HEK293 (cell line): ENCODE measurements around the gene CNTN4.

ENCODE experiments used
- CTCF ChIA-PET: fragments of 350-600 bp; formaldehyde crosslinking; extraction: SDS; loops from one replicate; lab custom pipeline; 2021; ENCODE audit warnings: antibody characterized with exemption; lab: Yijun Ruan, JAX
- POLR2A ChIA-PET: fragments of 300-600 bp; formaldehyde crosslinking; extraction: SDS; loops from one replicate; lab custom pipeline; 2020; ENCODE audit warnings: antibody characterized with exemption, inconsistent platforms; lab: Yijun Ruan, JAX
- H3K27ac ChIP-seq: fragments of 200-500 bp; sonication (Bioruptor generic); 2 replicates; pipeline ENCODE4 v1.5.1; 2014; ENCODE audit warnings: low read depth, low read length, control low read depth, inconsistent platforms; ENCODE audit errors: extremely low read depth
- H3K36me3 ChIP-seq, 2 experiments: fragments of 200-500 bp in 1 of 2; sonication (Bioruptor generic) in 1 of 2; 1 replicate in 1 of 2; 2 replicates in 1 of 2; pipeline ENCODE4 v1.5.1; 2014 to 2017; ENCODE audit warnings: inconsistent platforms in 2 of 2, low read length in 2 of 2; ENCODE audit not compliant: control insufficient read depth in 2 of 2, insufficient read depth in 1 of 2
- H3K4me1 ChIP-seq: fragments of 200-500 bp; sonication (Bioruptor generic); 2 replicates; pipeline ENCODE4 v1.5.1; 2014; ENCODE audit warnings: mild to moderate bottlenecking, low read length, inconsistent platforms; ENCODE audit not compliant: control insufficient read depth, insufficient read depth
- H3K4me3 ChIP-seq: 2 replicates; pipeline ENCODE4 v1.5.1; 2011; ENCODE audit warnings: low read depth, mild to moderate bottlenecking, control low read depth, low read length, moderate library complexity
- H3K9me3 ChIP-seq: fragments of 200-500 bp; sonication (Bioruptor generic); 2 replicates; pipeline ENCODE4 v1.5.1; 2014; ENCODE audit warnings: low read depth, low read length, inconsistent platforms; ENCODE audit not compliant: control insufficient read depth, insufficient read depth
- BCL11B ChIP-seq: fragments of 450-650 bp; formaldehyde crosslinking; IDR thresholded peaks from 2 replicates; pipeline ENCODE4 v1.5.1; 2016; ENCODE audit warnings: low read depth, missing biosample characterization, missing genetic modification characterization
- FEZF1 ChIP-seq: fragments of 450-650 bp; formaldehyde crosslinking; IDR thresholded peaks from 2 replicates; pipeline ENCODE4 v1.5.1; 2016; ENCODE audit warnings: missing biosample characterization, missing genetic modification characterization
- SP2 ChIP-seq: fragments of 450-650 bp; formaldehyde crosslinking; IDR thresholded peaks from 2 replicates; pipeline ENCODE4 v1.5.1; 2016; ENCODE audit warnings: missing biosample characterization, missing genetic modification characterization
- YY2 ChIP-seq: fragments of 450-650 bp; formaldehyde crosslinking; IDR thresholded peaks from 2 replicates; pipeline ENCODE4 v1.5.1; 2016; ENCODE audit warnings: missing biosample characterization, missing genetic modification characterization
- ZBTB21 ChIP-seq: fragments of 450-650 bp; formaldehyde crosslinking; IDR thresholded peaks from 2 replicates; pipeline ENCODE4 v1.5.1; 2017; ENCODE audit warnings: missing biosample characterization, missing genetic modification characterization
- ZIC2 ChIP-seq: fragments of 450-650 bp; formaldehyde crosslinking; IDR thresholded peaks from 2 replicates; pipeline ENCODE4 v1.5.1; 2016; ENCODE audit warnings: missing biosample characterization, missing genetic modification characterization
- ZNF132 ChIP-seq: fragments of 450-650 bp; formaldehyde crosslinking; IDR thresholded peaks from 2 replicates; pipeline ENCODE4 v1.5.1; 2017; ENCODE audit warnings: missing biosample characterization, missing genetic modification characterization, borderline replicate concordance
- ZNF214 ChIP-seq: fragments of 450-650 bp; formaldehyde crosslinking; IDR thresholded peaks from 2 replicates; pipeline ENCODE4 v1.5.1; 2017; ENCODE audit warnings: missing biosample characterization, mild to moderate bottlenecking, missing genetic modification characterization, borderline replicate concordance
- ZNF404 ChIP-seq: fragments of 450-650 bp; formaldehyde crosslinking; IDR thresholded peaks from 2 replicates; pipeline ENCODE4 v1.5.1; 2017; ENCODE audit warnings: missing biosample characterization, missing genetic modification characterization
- ZNF555 ChIP-seq: fragments of 450-650 bp; formaldehyde crosslinking; conservative IDR thresholded peaks from 2 replicates; pipeline ENCODE4 v1.5.1; 2017; ENCODE audit warnings: missing biosample characterization, mild to moderate bottlenecking, missing genetic modification characterization, inconsistent platforms
- ZNF600 ChIP-seq: fragments of 450-650 bp; formaldehyde crosslinking; IDR thresholded peaks from 2 replicates; pipeline ENCODE4 v1.5.1; 2016; ENCODE audit warnings: missing biosample characterization, missing genetic modification characterization
- ZNF76 ChIP-seq: fragments of 450-650 bp; formaldehyde crosslinking; IDR thresholded peaks from 2 replicates; pipeline ENCODE4; 2016; ENCODE audit warnings: low read depth, missing biosample characterization, missing genetic modification characterization, borderline replicate concordance
- ZSCAN16 ChIP-seq: fragments of 450-650 bp; formaldehyde crosslinking; IDR thresholded peaks from 2 replicates; pipeline ENCODE4 v1.5.1; 2016; ENCODE audit warnings: missing biosample characterization, missing genetic modification characterization
- TF ChIP-seq, protein P1 (sequence below): fragments of 450-650 bp; formaldehyde crosslinking; IDR thresholded peaks from 2 replicates; pipeline ENCODE4 v1.5.1; 2016; ENCODE audit warnings: missing biosample characterization, missing genetic modification characterization, borderline replicate concordance
- TF ChIP-seq, protein P2 (sequence below): fragments of 450-650 bp; formaldehyde crosslinking; IDR thresholded peaks from 2 replicates; pipeline ENCODE4 v1.5.1; 2016; ENCODE audit warnings: missing biosample characterization, missing genetic modification characterization
- TF ChIP-seq, protein P3 (sequence below): fragments of 450-650 bp; IDR thresholded peaks from 2 replicates; pipeline ENCODE4 v1.5.1; 2018; ENCODE audit warnings: missing biosample characterization, missing genetic modification characterization
- TF ChIP-seq, protein P4 (sequence below): fragments of 450-650 bp; formaldehyde crosslinking; IDR thresholded peaks from 2 replicates; pipeline ENCODE4 v1.5.1; 2016; ENCODE audit warnings: missing biosample characterization, missing genetic modification characterization
- TF ChIP-seq, protein P5 (sequence below): fragments of 450-650 bp; formaldehyde crosslinking; IDR thresholded peaks from 2 replicates; pipeline ENCODE4 v1.5.1; 2017; ENCODE audit warnings: missing biosample characterization, missing genetic modification characterization

Gene CNTN4

DNA sequence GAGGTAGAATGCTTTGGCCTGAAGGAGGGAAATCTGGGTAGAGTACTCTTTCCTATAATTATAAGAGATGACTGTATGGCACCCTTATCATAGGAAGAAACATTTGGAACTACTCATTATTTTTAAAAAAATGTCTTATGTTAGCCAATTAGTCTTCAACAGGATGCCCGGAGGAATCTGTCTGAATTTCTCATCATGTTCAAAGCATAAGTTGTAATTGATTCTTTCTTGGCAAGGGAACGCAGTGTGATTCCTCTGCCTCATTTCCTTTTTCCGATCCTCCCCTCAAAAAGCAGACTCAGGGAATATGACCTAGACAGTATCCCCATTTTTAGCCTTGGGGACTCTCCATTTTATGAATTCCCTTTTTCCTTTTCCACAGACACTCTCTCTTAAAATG, 846.5 kb downstream of the CNTN4 start (continued):
- TF ChIP-seq, protein P1, sequence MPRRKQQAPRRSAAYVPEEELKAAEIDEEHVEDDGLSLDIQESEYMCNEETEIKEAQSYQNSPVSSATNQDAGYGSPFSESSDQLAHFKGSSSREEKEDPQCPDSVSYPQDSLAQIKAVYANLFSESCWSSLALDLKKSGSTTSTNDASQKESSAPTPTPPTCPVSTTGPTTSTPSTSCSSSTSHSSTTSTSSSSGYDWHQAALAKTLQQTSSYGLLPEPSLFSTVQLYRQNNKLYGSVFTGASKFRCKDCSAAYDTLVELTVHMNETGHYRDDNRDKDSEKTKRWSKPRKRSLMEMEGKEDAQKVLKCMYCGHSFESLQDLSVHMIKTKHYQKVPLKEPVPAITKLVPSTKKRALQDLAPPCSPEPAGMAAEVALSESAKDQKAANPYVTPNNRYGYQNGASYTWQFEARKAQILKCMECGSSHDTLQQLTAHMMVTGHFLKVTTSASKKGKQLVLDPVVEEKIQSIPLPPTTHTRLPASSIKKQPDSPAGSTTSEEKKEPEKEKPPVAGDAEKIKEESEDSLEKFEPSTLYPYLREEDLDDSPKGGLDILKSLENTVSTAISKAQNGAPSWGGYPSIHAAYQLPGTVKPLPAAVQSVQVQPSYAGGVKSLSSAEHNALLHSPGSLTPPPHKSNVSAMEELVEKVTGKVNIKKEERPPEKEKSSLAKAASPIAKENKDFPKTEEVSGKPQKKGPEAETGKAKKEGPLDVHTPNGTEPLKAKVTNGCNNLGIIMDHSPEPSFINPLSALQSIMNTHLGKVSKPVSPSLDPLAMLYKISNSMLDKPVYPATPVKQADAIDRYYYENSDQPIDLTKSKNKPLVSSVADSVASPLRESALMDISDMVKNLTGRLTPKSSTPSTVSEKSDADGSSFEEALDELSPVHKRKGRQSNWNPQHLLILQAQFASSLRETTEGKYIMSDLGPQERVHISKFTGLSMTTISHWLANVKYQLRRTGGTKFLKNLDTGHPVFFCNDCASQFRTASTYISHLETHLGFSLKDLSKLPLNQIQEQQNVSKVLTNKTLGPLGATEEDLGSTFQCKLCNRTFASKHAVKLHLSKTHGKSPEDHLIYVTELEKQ: no peak
- TF ChIP-seq ZNF214 (tag by site-specific recombination): no peak
- TF ChIP-seq BCL11B: no peak
- TF ChIP-seq ZNF600 (tag by site-specific recombination): no peak
- TF ChIP-seq, protein P2, sequence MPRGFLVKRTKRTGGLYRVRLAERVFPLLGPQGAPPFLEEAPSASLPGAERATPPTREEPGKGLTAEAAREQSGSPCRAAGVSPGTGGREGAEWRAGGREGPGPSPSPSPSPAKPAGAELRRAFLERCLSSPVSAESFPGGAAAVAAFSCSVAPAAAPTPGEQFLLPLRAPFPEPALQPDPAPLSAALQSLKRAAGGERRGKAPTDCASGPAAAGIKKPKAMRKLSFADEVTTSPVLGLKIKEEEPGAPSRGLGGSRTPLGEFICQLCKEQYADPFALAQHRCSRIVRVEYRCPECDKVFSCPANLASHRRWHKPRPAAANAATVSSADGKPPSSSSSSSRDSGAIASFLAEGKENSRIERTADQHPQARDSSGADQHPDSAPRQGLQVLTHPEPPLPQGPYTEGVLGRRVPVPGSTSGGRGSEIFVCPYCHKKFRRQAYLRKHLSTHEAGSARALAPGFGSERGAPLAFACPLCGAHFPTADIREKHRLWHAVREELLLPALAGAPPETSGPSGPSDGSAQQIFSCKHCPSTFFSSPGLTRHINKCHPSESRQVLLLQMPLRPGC (tag by site-specific recombination): no peak
- TF ChIP-seq ZNF132: no peak
- no peak for TF ChIP-seq ZNF404 (tag by site-specific recombination)
- no peak for TF ChIP-seq SP2 (tag by site-specific recombination)
- no peak for TF ChIP-seq ZIC2 (tag by site-specific recombination)
- no peak for TF ChIP-seq ZBTB21
- no peak for TF ChIP-seq FEZF1 (tag by site-specific recombination)

DNA sequence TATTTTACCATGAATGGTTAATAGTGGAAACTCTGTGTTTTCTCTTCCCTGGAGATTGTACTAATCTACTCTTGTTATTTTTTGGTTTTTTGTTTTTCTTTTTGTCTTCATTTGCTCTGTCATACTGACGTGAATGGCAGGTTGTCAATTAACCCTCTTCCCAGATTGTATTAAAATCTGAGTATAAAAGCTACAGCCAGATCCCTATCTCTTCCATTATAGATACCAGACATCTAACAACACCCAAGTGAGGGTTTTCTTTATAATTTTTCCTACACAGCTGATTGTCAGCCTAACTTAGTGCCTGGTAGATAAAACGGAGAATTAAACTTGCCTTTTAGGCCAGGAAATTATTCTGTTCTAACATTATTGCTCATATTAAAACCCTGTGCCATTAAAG, 848.9 kb downstream of the CNTN4 start:
- TF ChIP-seq ZSCAN16 (tag by site-specific recombination) (no peak), ZNF555 (tag by site-specific recombination) (no peak), YY2 (tag by site-specific recombination) (no peak), ZNF76 (tag by site-specific recombination) (no peak)
- TF ChIP-seq, protein P3, sequence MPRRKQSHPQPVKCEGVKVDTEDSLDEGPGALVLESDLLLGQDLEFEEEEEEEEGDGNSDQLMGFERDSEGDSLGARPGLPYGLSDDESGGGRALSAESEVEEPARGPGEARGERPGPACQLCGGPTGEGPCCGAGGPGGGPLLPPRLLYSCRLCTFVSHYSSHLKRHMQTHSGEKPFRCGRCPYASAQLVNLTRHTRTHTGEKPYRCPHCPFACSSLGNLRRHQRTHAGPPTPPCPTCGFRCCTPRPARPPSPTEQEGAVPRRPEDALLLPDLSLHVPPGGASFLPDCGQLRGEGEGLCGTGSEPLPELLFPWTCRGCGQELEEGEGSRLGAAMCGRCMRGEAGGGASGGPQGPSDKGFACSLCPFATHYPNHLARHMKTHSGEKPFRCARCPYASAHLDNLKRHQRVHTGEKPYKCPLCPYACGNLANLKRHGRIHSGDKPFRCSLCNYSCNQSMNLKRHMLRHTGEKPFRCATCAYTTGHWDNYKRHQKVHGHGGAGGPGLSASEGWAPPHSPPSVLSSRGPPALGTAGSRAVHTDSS (tag by site-specific recombination): no peak
- TF ChIP-seq, protein P4, sequence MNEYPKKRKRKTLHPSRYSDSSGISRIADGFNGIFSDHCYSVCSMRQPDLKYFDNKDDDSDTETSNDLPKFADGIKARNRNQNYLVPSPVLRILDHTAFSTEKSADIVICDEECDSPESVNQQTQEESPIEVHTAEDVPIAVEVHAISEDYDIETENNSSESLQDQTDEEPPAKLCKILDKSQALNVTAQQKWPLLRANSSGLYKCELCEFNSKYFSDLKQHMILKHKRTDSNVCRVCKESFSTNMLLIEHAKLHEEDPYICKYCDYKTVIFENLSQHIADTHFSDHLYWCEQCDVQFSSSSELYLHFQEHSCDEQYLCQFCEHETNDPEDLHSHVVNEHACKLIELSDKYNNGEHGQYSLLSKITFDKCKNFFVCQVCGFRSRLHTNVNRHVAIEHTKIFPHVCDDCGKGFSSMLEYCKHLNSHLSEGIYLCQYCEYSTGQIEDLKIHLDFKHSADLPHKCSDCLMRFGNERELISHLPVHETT: no peak
- TF ChIP-seq, protein P5, sequence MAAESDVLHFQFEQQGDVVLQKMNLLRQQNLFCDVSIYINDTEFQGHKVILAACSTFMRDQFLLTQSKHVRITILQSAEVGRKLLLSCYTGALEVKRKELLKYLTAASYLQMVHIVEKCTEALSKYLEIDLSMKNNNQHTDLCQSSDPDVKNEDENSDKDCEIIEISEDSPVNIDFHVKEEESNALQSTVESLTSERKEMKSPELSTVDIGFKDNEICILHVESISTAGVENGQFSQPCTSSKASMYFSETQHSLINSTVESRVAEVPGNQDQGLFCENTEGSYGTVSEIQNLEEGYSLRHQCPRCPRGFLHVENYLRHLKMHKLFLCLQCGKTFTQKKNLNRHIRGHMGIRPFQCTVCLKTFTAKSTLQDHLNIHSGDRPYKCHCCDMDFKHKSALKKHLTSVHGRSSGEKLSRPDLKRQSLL (tag by site-specific recombination): no peak
- Histone ChIP-seq H3K4me3 (no peak overlapping the region), H3K36me3 (no peaks in the 10 kb centered on the region), H3K4me1 (no peaks in the 10 kb centered on the region), H3K9me3 (no peaks in the 10 kb centered on the region), H3K27ac (no peak overlapping the region)
- ChIA-PET POLR2A (no interaction called here), CTCF (interaction anchor here (0.5 kb wide), 1 partner anchor 1082 kb away, joined by 3 read pairs; no protein-coding TSS in a partner anchor)
